ENCODE results near the gene DTX4. TPM values are rescaled to one million over a fixed set of nuclear protein-coding genes. Genes with fewer than 3 reads are reported as not detected.

DTX4 gene
- total RNA-seq, 1 donor from 2014 or later, result 7.4 TPM

DNA sequence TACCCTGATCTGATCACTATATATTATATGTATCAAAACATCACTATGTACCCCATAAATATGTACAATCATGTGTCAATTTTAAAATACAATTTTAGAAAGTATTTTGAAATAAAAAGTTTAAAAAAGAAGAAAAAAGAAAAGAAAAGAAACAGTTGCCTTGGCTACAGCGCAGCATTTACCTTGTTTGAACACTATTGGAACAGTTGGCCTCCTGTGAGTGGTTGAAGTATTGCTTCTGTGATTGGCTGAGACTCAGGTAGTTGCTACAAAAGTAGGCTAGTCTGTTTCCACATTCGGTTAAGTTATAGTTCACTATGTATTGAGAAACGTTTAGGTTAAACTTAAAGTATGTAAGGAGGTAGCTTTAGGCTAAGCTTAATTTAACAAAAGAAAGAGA is 7.9 kb upstream of the DTX4 start:
- no peaks in the 10 kb centered on the region for H3K36me3 ChIP-seq (ENCODE audit: control insufficient read depth, insufficient read depth, low read length)
- H3K4me3 ChIP-seq (ENCODE audit: low read depth, low read length), result no peak overlapping the region
- DNase-seq (ENCODE audit: low read depth), result no peak
- no peaks in the 10 kb centered on the region for H3K27me3 ChIP-seq (ENCODE audit: control insufficient read depth, insufficient read depth, low read length)
- TF ChIP-seq, protein P1, sequence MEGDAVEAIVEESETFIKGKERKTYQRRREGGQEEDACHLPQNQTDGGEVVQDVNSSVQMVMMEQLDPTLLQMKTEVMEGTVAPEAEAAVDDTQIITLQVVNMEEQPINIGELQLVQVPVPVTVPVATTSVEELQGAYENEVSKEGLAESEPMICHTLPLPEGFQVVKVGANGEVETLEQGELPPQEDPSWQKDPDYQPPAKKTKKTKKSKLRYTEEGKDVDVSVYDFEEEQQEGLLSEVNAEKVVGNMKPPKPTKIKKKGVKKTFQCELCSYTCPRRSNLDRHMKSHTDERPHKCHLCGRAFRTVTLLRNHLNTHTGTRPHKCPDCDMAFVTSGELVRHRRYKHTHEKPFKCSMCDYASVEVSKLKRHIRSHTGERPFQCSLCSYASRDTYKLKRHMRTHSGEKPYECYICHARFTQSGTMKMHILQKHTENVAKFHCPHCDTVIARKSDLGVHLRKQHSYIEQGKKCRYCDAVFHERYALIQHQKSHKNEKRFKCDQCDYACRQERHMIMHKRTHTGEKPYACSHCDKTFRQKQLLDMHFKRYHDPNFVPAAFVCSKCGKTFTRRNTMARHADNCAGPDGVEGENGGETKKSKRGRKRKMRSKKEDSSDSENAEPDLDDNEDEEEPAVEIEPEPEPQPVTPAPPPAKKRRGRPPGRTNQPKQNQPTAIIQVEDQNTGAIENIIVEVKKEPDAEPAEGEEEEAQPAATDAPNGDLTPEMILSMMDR (IDR thresholded peaks at IDR 0.05; ENCODE audit: insufficient read depth, low read length, poor library complexity, severe bottlenecking), result no peak

DNA sequence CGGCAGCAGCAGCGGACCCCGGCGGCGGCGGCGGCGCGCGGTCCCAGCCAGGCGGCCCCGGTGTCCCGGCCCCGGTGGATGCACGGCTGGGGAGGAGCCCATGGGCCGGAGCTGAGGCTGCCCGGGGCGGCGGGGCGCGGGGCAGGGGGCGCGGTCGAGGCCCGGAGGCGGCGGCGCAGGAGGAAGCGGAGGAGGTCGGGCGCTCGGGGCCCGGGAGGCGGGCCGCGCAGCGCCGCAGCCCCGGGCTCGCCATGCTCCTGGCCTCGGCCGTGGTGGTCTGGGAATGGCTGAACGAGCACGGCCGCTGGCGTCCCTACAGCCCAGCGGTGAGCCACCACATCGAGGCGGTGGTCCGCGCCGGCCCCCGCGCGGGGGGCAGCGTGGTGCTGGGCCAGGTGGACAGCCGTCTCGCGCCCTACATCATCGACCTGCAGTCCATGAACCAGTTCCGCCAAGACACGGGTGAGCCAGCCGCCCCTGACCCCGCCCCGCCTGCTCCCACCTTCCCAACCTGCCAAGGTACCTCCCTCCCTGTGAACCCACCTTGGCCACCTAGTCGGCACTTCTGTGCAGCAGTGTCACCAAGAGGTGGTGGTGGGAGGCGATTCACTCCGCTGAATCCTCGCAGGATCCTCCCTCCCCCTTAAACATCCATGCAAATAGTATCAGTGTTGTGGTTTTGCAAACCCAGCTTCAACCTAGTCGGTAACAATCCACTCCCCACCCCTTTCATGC is 580 bp downstream of the DTX4 start:
- TF ChIP-seq, protein P1 (IDR thresholded peaks at IDR 0.05; ENCODE audit: insufficient read depth, low read length, poor library complexity, severe bottlenecking), result no peak
- no peaks in the 10 kb centered on the region for H3K36me3 ChIP-seq (ENCODE audit: control insufficient read depth, insufficient read depth, low read length)
- no peak for DNase-seq (ENCODE audit: low read depth)
- no peaks in the 10 kb centered on the region for H3K27me3 ChIP-seq (ENCODE audit: control insufficient read depth, insufficient read depth, low read length)
- peak overlapping the region; percentile 48 for H3K4me3 ChIP-seq (ENCODE audit: low read depth, low read length)

DNA sequence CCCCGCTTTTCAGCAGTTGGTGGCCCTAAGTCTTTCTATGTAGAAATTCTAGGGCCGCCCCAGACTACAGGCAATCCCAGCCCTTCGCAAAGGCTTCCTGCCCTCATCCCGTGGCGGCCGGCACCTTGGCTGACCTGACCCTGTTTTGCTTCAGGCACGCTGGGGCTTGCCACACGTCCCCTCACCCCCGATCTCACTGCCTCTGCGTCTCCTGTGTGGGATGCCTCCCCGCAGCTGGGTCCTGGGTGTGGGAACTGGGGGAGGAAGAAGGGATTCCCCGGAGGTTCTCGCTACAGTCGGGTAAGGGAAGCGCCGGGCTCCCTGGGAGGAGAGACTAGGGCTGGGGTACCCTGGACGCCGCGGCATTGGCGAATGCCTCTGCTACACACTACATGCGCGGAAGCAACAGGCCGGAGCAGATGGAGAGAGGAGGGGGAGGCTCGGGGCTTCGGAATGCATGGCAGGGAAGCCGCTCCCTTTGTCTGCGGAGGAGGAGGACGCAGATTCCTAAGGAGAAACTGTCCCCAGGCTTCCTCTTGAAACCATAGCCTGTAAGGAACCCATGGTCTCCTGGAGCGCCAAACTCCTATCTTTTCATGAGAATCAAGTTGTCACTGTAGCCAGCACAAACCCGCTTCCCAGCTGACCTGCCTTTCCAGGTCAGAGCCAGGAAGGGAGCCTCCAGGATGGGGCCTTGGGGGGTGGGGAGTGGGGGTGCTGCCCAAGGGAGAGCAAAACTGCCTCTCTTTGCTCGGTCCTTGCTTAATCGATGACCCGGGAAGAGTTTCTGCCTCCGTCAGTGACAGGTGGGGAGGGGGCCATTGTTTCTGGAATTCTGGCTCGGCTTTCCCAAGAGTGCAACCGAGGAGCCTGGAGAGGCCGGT is 1.4 kb downstream of the DTX4 start:
- no peak for DNase-seq (ENCODE audit: low read depth)
- TF ChIP-seq, protein P1 (IDR thresholded peaks at IDR 0.05; ENCODE audit: insufficient read depth, low read length, poor library complexity, severe bottlenecking), result no peak
- peak overlapping the region; percentile 48 for H3K4me3 ChIP-seq (ENCODE audit: low read depth, low read length)
- H3K27me3 ChIP-seq (ENCODE audit: control insufficient read depth, insufficient read depth, low read length), result no peaks in the 10 kb centered on the region
- no peaks in the 10 kb centered on the region for H3K36me3 ChIP-seq (ENCODE audit: control insufficient read depth, insufficient read depth, low read length)

DNA sequence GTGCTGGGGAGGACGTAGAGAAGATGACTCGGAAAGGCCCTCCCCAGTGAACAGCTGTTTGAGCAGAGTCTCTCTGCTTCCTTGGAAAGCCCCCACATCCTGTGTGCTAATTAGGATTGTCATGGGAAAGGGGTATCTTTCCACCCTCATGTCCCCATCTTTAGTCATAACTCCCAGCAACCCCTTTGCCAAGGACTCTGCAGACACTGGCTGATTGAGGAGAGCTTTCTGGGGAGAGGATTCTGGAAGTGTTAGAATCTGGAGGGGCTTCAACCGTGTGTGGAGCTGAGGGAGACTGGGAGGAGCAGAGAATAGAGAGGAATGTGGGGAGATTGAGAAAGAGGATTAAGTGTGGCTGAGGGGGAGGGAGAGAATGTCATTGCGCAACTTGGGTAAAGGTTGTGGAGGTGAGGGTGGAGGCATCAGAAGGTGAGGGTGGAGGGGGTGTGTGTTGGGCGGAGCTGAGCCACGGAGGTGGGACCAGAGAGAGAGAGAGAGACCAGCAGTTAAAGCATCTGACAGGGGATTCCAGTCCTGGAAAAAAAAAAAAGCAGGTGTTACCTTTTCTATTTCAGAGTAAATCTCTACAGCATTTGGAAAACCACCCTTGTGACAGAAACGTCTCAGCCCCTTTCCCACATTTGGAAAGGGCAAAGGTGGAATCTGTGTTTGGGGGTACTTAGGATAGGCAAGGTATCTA is 2.2 kb downstream of the DTX4 start:
- H3K4me3 ChIP-seq (ENCODE audit: low read depth, low read length), result peak overlapping the region; percentile 48
- TF ChIP-seq, protein P1 (IDR thresholded peaks at IDR 0.05; ENCODE audit: insufficient read depth, low read length, poor library complexity, severe bottlenecking), result no peak
- DNase-seq (ENCODE audit: low read depth), result no peak
- no peaks in the 10 kb centered on the region for H3K27me3 ChIP-seq (ENCODE audit: control insufficient read depth, insufficient read depth, low read length)
- H3K36me3 ChIP-seq (ENCODE audit: control insufficient read depth, insufficient read depth, low read length), result no peaks in the 10 kb centered on the region

DNA sequence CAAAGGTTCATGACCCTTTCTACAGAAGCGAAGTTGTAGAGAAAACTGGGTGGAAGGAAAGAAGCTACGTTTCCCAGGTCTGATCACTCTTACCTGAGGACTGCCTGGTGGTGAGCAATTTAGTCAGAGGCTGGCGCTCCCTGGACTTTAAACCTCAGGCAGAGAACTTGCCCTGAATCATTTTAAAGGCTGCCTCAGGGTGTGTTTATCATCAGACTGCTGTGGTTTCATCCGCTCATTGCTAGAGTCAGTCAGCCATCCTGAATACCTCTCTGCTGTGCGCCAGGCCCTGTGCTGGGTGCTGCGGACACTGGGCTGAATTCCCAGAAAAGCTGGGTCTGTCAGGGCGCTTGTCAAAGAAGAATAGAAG is 2.7 kb downstream of the DTX4 start:
- peak; percentile 57 for DNase-seq (ENCODE audit: low read depth)
- H3K27me3 ChIP-seq (ENCODE audit: control insufficient read depth, insufficient read depth, low read length), result no peaks in the 10 kb centered on the region
- no peaks in the 10 kb centered on the region for H3K36me3 ChIP-seq (ENCODE audit: control insufficient read depth, insufficient read depth, low read length)
- TF ChIP-seq, protein P1 (IDR thresholded peaks at IDR 0.05; ENCODE audit: insufficient read depth, low read length, poor library complexity, severe bottlenecking), result no peak
- H3K4me3 ChIP-seq (ENCODE audit: low read depth, low read length), result no peak overlapping the region

Data from kidney epithelial cell (primary cell).